PC-9 (cell line): ENCODE results near the gene VANGL2. TPM values are rescaled to one million over a fixed set of nuclear protein-coding genes. Genes with fewer than 3 reads are reported as not detected.

ENCODE experiments used
- BruUV-seq: library from RNA; stranded (reverse); fragments of 400-500 nt; replicated peaks from 2 replicates; lab custom pipeline; 2021; lab: Mats Ljungman, UMichigan
- CTCF ChIA-PET: fragments of 300-600 bp; sonication (Branson Sonifier 250); formaldehyde crosslinking; loops from one replicate; lab custom pipeline; 2022; ENCODE audit warnings: antibody characterized with exemption; lab: Charles Lee
- POLR2A ChIA-PET: fragments of 300-600 bp; sonication (Branson Sonifier 250); formaldehyde crosslinking; loops from one replicate; lab custom pipeline; 2022; ENCODE audit warnings: antibody characterized with exemption; ENCODE audit not compliant: unreplicated experiment; lab: Charles Lee
- DNase-seq, 2 experiments: peaks; one replicate each; pipeline versions ENCODE4 v3.0.0 to v3.0.0-alpha.2; 2015 to 2022; ENCODE audit warnings: mixed read lengths in 1 of 2
- H2AFZ ChIP-seq: fragments of 200-600 bp; sonication (generic); 2 replicates; pipeline ENCODE4 v1.8.1; 2017; ENCODE audit warnings: antibody characterized with exemption
- H3F3A ChIP-seq: fragments of 200-600 bp; sonication (generic); 2 replicates; pipeline ENCODE4 v1.8.1; 2017; ENCODE audit warnings: antibody characterized with exemption, mild to moderate bottlenecking, low read depth; ENCODE audit not compliant: insufficient read depth
- H3K27ac ChIP-seq: fragments of 200-600 bp; sonication (generic); 2 replicates; pipeline ENCODE4 v1.6.1; 2016; ENCODE audit warnings: mixed run types
- H3K27me3 ChIP-seq: fragments of 200-600 bp; sonication (generic); 2 replicates; pipeline ENCODE4 v1.6.1; 2016; ENCODE audit warnings: low read depth, mixed run types; ENCODE audit not compliant: insufficient read depth
- H3K36me3 ChIP-seq: fragments of 200-600 bp; sonication (generic); 2 replicates; pipeline ENCODE4 v1.6.1; 2016; ENCODE audit warnings: low read depth, mixed run types
- H3K4me1 ChIP-seq: fragments of 200-600 bp; sonication (generic); replicated peaks from 2 replicates; pipeline ENCODE4 v1.6.1; 2016; ENCODE audit warnings: mixed run types; ENCODE audit not compliant: insufficient read depth
- H3K4me2 ChIP-seq: fragments of 200-600 bp; sonication (generic); 2 replicates; pipeline ENCODE4 v1.6.1; 2017; ENCODE audit warnings: mixed run types
- H3K4me3 ChIP-seq: fragments of 200-600 bp; sonication (generic); 2 replicates; pipeline ENCODE4 v1.6.1; 2016; ENCODE audit warnings: mixed run types
- H3K79me2 ChIP-seq: fragments of 200-600 bp; sonication (generic); 2 replicates; pipeline ENCODE4 v1.6.1; 2017; ENCODE audit warnings: low read depth, mixed run types
- H3K9me2 ChIP-seq: fragments of 200-600 bp; sonication (generic); 2 replicates; pipeline ENCODE4 v1.8.1; 2017; ENCODE audit warnings: mild to moderate bottlenecking; ENCODE audit not compliant: insufficient read depth
- H3K9me3 ChIP-seq: fragments of 200-600 bp; sonication (generic); 2 replicates; pipeline ENCODE4 v1.8.1; 2016; ENCODE audit warnings: low read depth; ENCODE audit not compliant: insufficient read depth
- H4K20me1 ChIP-seq: fragments of 200-600 bp; sonication (generic); 2 replicates; pipeline ENCODE4 v1.8.1; 2017; ENCODE audit not compliant: insufficient read depth
- EZH2 ChIP-seq: fragments of 200-600 bp; sonication (generic); IDR thresholded peaks from 2 replicates; pipeline ENCODE4 v1.8.0; 2017; ENCODE audit warnings: antibody characterized with exemption, low read depth
- intact Hi-C: fragments of 100-400 bp; cut with micrococcal nuclease; formaldehyde crosslinking; loops from one replicate; pipeline ENCODE4 v1.10.0; 2022; ENCODE audit not compliant: unreplicated experiment
- total RNA-seq: library from RNA; stranded (reverse); gene quantifications from 2 replicates; pipeline ENCODE4 v1.2.3, GENCODE V29; 2021
- TF ChIP-seq, protein P1 (sequence below): fragments of 200-600 bp; sonication (generic); conservative IDR thresholded peaks from 2 replicates; pipeline ENCODE4 v1.6.1; 2017; ENCODE audit warnings: mixed run types, antibody characterized with exemption, mild to moderate bottlenecking, moderate library complexity

The VANGL2 gene
- total RNA-seq, 1 experiment from 2014 or later: 12.4 TPM

DNA sequence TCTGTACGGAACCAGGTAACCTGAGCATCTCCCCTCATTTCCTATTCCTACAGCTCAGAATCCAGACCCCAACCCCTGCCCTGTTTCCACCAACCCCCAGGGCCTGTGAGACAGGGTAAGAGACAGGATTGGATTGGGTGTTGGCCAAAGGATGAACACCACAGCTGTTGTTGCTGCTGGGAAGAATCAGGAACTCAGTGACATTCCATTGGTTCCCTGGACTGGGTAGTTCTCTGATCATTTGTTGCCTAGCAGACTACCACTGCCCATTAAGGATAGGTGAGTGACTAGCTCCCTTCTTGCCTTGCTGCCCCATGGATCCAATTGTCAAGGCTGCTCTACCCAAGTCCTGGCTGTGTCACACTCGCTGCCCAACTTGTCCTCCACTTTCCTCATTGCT is 47.1 kb upstream of the VANGL2 start:
- H4K20me1 ChIP-seq: no peaks in the 10 kb centered on the region
- POLR2A ChIA-PET: no interaction called here

DNA sequence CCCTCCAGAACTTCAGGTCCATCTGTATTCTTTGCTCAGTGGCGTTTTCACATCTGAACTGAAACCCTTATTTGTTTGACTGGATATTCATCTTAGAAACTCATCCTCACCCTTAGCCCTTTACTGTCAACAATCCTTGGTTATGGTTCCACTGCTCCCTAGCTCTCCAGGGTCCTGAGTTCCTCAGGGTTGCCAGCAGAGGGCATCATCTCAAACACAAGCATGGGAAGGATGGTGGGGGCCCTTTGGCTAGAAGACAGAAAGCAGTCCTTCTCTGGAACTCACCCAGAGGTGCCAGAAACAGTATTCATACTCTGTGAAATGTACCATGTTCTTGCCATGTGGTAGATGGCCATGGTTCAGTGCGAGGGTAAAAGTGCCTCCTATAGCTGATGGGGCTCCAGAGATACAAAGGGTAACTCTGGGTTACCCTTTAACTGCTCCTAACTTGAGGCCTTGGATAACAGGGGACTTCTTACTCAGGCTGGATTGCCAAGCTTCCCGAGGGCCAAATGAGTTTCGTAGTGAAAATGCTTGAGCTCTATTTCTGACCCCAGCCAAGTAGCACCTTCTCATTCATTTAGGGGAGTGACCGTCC is 45.9 kb upstream of the VANGL2 start:
- H3K4me3 ChIP-seq: no peak overlapping the region
- TF ChIP-seq EZH2: no peak
- TF ChIP-seq, protein P1, sequence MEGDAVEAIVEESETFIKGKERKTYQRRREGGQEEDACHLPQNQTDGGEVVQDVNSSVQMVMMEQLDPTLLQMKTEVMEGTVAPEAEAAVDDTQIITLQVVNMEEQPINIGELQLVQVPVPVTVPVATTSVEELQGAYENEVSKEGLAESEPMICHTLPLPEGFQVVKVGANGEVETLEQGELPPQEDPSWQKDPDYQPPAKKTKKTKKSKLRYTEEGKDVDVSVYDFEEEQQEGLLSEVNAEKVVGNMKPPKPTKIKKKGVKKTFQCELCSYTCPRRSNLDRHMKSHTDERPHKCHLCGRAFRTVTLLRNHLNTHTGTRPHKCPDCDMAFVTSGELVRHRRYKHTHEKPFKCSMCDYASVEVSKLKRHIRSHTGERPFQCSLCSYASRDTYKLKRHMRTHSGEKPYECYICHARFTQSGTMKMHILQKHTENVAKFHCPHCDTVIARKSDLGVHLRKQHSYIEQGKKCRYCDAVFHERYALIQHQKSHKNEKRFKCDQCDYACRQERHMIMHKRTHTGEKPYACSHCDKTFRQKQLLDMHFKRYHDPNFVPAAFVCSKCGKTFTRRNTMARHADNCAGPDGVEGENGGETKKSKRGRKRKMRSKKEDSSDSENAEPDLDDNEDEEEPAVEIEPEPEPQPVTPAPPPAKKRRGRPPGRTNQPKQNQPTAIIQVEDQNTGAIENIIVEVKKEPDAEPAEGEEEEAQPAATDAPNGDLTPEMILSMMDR: peak; percentile 58; the same call in 1 of the 2 replicates
- ChIA-PET CTCF (interaction anchor here (0.6 to 1.8 kb wide), 3 partner anchors 22 to 62 kb away, joined by 3 to 7 read pairs (median 6); no protein-coding TSS in a partner anchor), POLR2A (no interaction called here)
- no peak overlapping the region for H3K27ac ChIP-seq
- no peaks in the 10 kb centered on the region for H3K79me2 ChIP-seq
- H3K4me1 ChIP-seq: no peaks in the 10 kb centered on the region
- H2AFZ ChIP-seq: no peak overlapping the region
- H3K27me3 ChIP-seq: no peaks in the 10 kb centered on the region
- BruUV-seq: no TSS peak
- H3K9me2 ChIP-seq: no peaks in the 10 kb centered on the region
- intact Hi-C loops: loop anchor here (1.0 kb wide), 1 partner anchor 62 kb away; no protein-coding TSS in a partner anchor
- peaks cover 17% of the 10 kb centered on the region for H3K36me3 ChIP-seq
- no peaks in the 10 kb centered on the region for H4K20me1 ChIP-seq
- no peaks in the 10 kb centered on the region for H3F3A ChIP-seq
- DNase-seq: peak in 1 of 2 experiments; percentile 25
- H3K4me2 ChIP-seq: no peak overlapping the region
- no peaks in the 10 kb centered on the region for H3K9me3 ChIP-seq

More for the DNA sequence above, 47.1 kb upstream of the VANGL2 start:
- TF ChIP-seq EZH2: no peak
- TF ChIP-seq, protein P1: no peak
- Histone ChIP-seq H3K79me2 (no peaks in the 10 kb centered on the region), H2AFZ (no peak overlapping the region), H3K4me3 (no peak overlapping the region), H3K4me2 (no peak overlapping the region), H3F3A (no peaks in the 10 kb centered on the region), H3K4me1 (no peaks in the 10 kb centered on the region), H3K9me2 (no peaks in the 10 kb centered on the region), H3K27ac (no peak overlapping the region), H3K27me3 (no peaks in the 10 kb centered on the region), H3K36me3 (peaks cover 17% of the 10 kb centered on the region), H3K9me3 (no peaks in the 10 kb centered on the region)
- peak in 1 of 2 experiments; percentile 3 for DNase-seq
- CTCF ChIA-PET: interaction anchor here (1.8 kb wide), 1 partner anchor 63 kb away, joined by 7 read pairs; no protein-coding TSS in a partner anchor
- BruUV-seq: no TSS peak
- intact Hi-C loops: no loop called here

DNA sequence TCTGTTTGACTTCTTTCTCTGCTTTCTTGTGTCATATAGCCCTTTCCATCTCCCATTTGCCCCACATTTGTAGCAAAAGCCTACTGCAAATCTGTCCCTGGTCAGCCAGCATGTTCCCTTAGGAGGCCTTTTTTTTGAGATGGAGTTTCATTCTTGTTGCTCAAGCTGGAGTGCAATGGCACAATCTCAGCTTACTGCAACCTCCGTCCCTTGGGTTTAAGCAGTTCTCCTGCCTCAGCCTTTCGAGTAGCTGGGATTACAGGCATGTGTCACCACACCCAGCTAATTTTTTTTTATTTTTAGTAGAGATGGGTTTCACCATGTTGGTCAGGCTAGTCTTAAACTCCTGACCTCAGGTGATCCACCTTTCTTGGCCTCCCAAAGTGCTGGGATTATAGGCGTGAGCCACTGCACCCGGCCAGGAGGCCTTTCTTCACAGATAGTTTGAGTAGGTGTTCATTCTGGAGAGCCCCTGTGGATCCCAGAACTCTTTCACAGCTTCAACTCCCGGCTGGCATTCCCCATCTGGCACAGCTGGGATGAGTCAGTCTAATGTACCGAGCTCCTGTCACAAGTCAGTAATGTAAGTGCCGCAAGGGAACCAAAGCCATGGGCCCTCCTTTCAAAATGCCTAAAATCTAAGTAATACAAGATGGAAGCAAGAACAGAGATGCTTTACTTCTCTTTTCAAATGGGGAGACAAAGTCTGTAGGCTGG is 42.9 kb upstream of the VANGL2 start:
- ChIA-PET POLR2A (no interaction called here), CTCF (no interaction called here)
- Histone ChIP-seq H3K27ac (no peak overlapping the region), H4K20me1 (no peaks in the 10 kb centered on the region), H3K27me3 (no peaks in the 10 kb centered on the region), H3K4me3 (no peak overlapping the region), H3K4me1 (no peaks in the 10 kb centered on the region), H3K4me2 (no peak overlapping the region), H3K79me2 (no peaks in the 10 kb centered on the region), H3K9me2 (no peaks in the 10 kb centered on the region), H3K9me3 (no peaks in the 10 kb centered on the region), H3F3A (no peaks in the 10 kb centered on the region), H2AFZ (no peak overlapping the region), H3K36me3 (peaks cover 8% of the 10 kb centered on the region; the same call in 1 of the 2 replicates)
- peak in 1 of 2 experiments; percentile 31 for DNase-seq
- BruUV-seq: no TSS peak
- no peak for TF ChIP-seq EZH2
- TF ChIP-seq, protein P1: no peak
- intact Hi-C loops: no loop called here
